Stimulated activated CD4-positive, alpha-beta T cell treated with anti-CD3 and anti-CD28 coated beads, TNF-alpha, amount 100 ng/mL, for 4 hours (primary cell): ENCODE results near the gene MX2.
"Not testable (repeated sequence)": the region's sequence is repeated elsewhere in the genome, so short reads cannot be mapped to it uniquely, and the experiment has no call there.

Experiments used
- DNase-seq, 3 experiments: peaks; one replicate each; pipeline ENCODE4 v3.0.0-alpha.2; 2020; ENCODE audit warnings: low read depth in 3 of 3

Gene MX2

GRCh38 chr21:41417505-41417904 is 55.7 kb downstream of the MX2 start:
- DNase-seq, result not testable (repeated sequence)

- no peak for DNase-seq
These were observed 56.6 kb downstream of the MX2 start for GRCh38 chr21:41418393-41418792.

GRCh38 chr21:41418956-41419680 is 57.3 kb downstream of the MX2 start:
- DNase-seq, result no peak

- DNase-seq, result peak in 2 of 3 experiments; percentile 40 to 67
These were observed 58.4 kb downstream of the MX2 start for GRCh38 chr21:41419921-41420862.

GRCh38 chr21:41420998-41421397 is 59.2 kb downstream of the MX2 start:
- DNase-seq, result not testable (repeated sequence)

GRCh38 chr21:41422546-41423304 is 60.9 kb downstream of the MX2 start:
- no peak for DNase-seq

GRCh38 chr21:41423305-41423636 is 61.4 kb downstream of the MX2 start:
- not testable (repeated sequence) for DNase-seq

GRCh38 chr21:41425588-41425953 is 63.7 kb downstream of the MX2 start:
- no peak for DNase-seq

GRCh38 chr21:41425954-41426675 is 64.3 kb downstream of the MX2 start, which contains the start of gene MX1:
MX1 (plus strand) TSS chr21:41426239; CDS start chr21:41432071, 5,832 bp downstream.
- peak; percentile 56 to 93 (median 83) for DNase-seq

GRCh38 chr21:41426676-41427404 is 65.0 kb downstream of the MX2 start:
- DNase-seq, result no peak

- DNase-seq, result no peak
These were observed 65.7 kb downstream of the MX2 start for GRCh38 chr21:41427556-41427955.

- no peak for DNase-seq
These were observed 66.5 kb downstream of the MX2 start for GRCh38 chr21:41428311-41428710.

GRCh38 chr21:41428847-41429246 is 67.0 kb downstream of the MX2 start:
- no peak for DNase-seq

- DNase-seq, result no peak
These were observed 67.5 kb downstream of the MX2 start for GRCh38 chr21:41429305-41429704.

- DNase-seq, result no peak
These were observed 68.2 kb downstream of the MX2 start for GRCh38 chr21:41429925-41430491.

- no peak for DNase-seq
These were observed 70.1 kb downstream of the MX2 start for GRCh38 chr21:41431788-41432548.

- no peak for DNase-seq
These were observed 71.0 kb downstream of the MX2 start for GRCh38 chr21:41432562-41433460.

GRCh38 chr21:41433566-41433965 is 71.7 kb downstream of the MX2 start:
- DNase-seq, result no peak

- DNase-seq, result no peak
These were observed 73.9 kb downstream of the MX2 start for GRCh38 chr21:41435706-41436105.
